Spleen (tissue), 7 donors: ENCODE data around the gene FLT1.

Experiments
- POLR2A ChIP-seq, 3 donors: fragments of 450-650 bp; IDR thresholded peaks; one replicate each; pipeline ENCODE4 v1.5.1; 2017; ENCODE audit warnings: antibody characterized with exemption in 3 of 3, mild to moderate bottlenecking in 1 of 3
- POLR2AphosphoS5 ChIP-seq, 3 donors: sonication (generic); formaldehyde crosslinking; IDR thresholded peaks; one replicate each; pipeline ENCODE4 v1.5.1; 2017; ENCODE audit warnings: antibody characterized with exemption in 3 of 3
- TF ChIP-seq, protein P1 (sequence below), 11 experiments: fragments of 200-600 bp in 7 of 11; fragments of 450-650 bp in 4 of 11; sonication (generic) in 4 of 11; IDR thresholded peaks in 8 of 11; conservative IDR thresholded peaks in 3 of 11; 1 replicate in 7 of 11; 2 replicates in 4 of 11; pipeline versions ENCODE4 v1.4.0 to v1.8.0; 2016 to 2021; ENCODE audit warnings: antibody characterized with exemption in 11 of 11, inconsistent platforms in 4 of 11, mild to moderate bottlenecking in 1 of 11
- donor health status: DM: no; HTN: no; CAD: no; lungs with moderate emphysema.
- donor health status: DM: no; HTN: no; CAD: no.
- donor health status: DM: no; HTN: no; CAD: no.

DNA sequence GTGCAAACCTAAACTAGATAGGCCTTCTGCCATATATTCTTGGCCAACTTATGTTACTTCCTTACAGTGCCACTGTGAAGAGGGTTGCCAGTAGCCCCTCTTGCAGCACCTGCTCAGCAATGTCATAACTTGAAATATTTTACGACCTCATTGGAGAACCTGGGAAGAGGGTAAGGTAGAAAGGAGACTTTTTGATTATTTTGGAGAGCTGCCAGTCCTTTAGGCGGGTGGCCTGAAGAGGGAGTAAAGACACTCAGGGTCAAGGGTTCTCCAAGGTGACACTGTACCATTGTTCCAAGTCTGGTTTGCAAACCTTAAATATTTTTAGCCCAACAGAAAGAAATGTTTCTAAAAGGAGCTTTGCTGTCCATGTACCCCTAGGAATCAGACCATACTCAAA lies 118.3 kb downstream of the FLT1 start:
- TF ChIP-seq, protein P1, sequence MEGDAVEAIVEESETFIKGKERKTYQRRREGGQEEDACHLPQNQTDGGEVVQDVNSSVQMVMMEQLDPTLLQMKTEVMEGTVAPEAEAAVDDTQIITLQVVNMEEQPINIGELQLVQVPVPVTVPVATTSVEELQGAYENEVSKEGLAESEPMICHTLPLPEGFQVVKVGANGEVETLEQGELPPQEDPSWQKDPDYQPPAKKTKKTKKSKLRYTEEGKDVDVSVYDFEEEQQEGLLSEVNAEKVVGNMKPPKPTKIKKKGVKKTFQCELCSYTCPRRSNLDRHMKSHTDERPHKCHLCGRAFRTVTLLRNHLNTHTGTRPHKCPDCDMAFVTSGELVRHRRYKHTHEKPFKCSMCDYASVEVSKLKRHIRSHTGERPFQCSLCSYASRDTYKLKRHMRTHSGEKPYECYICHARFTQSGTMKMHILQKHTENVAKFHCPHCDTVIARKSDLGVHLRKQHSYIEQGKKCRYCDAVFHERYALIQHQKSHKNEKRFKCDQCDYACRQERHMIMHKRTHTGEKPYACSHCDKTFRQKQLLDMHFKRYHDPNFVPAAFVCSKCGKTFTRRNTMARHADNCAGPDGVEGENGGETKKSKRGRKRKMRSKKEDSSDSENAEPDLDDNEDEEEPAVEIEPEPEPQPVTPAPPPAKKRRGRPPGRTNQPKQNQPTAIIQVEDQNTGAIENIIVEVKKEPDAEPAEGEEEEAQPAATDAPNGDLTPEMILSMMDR (IDR thresholded peaks at IDR 0.05 in 8 of 11, conservative IDR thresholded peaks at IDR 0.05 in 3 of 11), result no peak
- TF ChIP-seq POLR2A (IDR thresholded peaks at IDR 0.05) (no peak), POLR2AphosphoS5 (IDR thresholded peaks at IDR 0.05) (no peak)
